Measurements from ENCODE around the gene HDAC4.

- TF ChIP-seq CTCF (IDR thresholded peaks at IDR 0.05) = no peak
- TF ChIP-seq EZH2 (IDR thresholded peaks at IDR 0.05; ENCODE audit: borderline replicate concordance, insufficient read depth, low read depth, low read length, poor library complexity, severe bottlenecking) = no peak
These were observed 92.0 kb downstream of the HDAC4 start for GRCh38 chr2:239308661-239309397.
